Activated CD4-positive, alpha-beta memory T cell treated with anti-CD3 and anti-CD28 coated beads, Interleukin-2, amount 10 ng/mL, durations not matched to agents 7 days and 5 days (primary cell): ENCODE measurements around the gene VBP1. TPM values are rescaled to one million over a fixed set of nuclear protein-coding genes. Genes with fewer than 3 reads are reported as not detected.
A peak's percentile ranks its signal among the peaks of the same experiment; 100 is the strongest.
"Not testable (repeated sequence)": the region's sequence is repeated elsewhere in the genome, so short reads cannot be mapped to it uniquely, and the experiment has no call there.

Experiments
- CTCF ChIA-PET: fragments of 350-600 bp; sonication (Branson Sonifier 250); formaldehyde crosslinking; loops from one replicate; lab custom pipeline; 2021; ENCODE audit warnings: antibody characterized with exemption, inconsistent platforms; lab: Charles Lee
- POLR2A ChIA-PET: fragments of 350-600 bp; sonication (Branson Sonifier 250); formaldehyde crosslinking; loops from one replicate; lab custom pipeline; 2021; ENCODE audit warnings: antibody characterized with exemption; lab: Charles Lee
- DNase-seq: peaks from one replicate; pipeline ENCODE4 v3.0.0-alpha.2; 2020
- H3K27ac Mint-ChIP-seq: one replicate; pipeline ENCODE4 v1.8.0; 2021; ENCODE audit warnings: mild to moderate bottlenecking, mixed read lengths
- H3K27me3 Mint-ChIP-seq: one replicate; pipeline ENCODE4 v1.8.0; 2021; ENCODE audit warnings: mixed read lengths
- H3K36me3 Mint-ChIP-seq: one replicate; pipeline ENCODE4 v1.8.0; 2021; ENCODE audit warnings: low read depth, mixed read lengths
- H3K4me1 Mint-ChIP-seq: one replicate; pipeline ENCODE4 v1.8.0; 2021; ENCODE audit warnings: mixed read lengths
- H3K4me3 Mint-ChIP-seq: one replicate; pipeline ENCODE4 v1.8.0; 2021; ENCODE audit warnings: mild to moderate bottlenecking, mixed read lengths
- H3K9me3 Mint-ChIP-seq: one replicate; pipeline ENCODE4 v1.8.0; 2021; ENCODE audit warnings: mixed read lengths
- total RNA-seq, 2 experiments: library from RNA; stranded (reverse); gene quantifications; one replicate each; pipeline ENCODE4 v1.2.3, GENCODE V29; 2021

The VBP1 gene
- total RNA-seq, 2 experiments from 2014 or later, result 51.6 to 61.9 TPM

GRCh38 chrX:155231163-155231562, 14.9 kb downstream of the VBP1 start:
- POLR2A ChIA-PET, result no interaction called here
- no peak for DNase-seq
- Mint-ChIP-seq H3K27ac (peak overlapping the region; percentile 37), H3K27me3 (no peaks in the 10 kb centered on the region), H3K4me3 (no peak overlapping the region), H3K36me3 (peaks cover 50% of the 10 kb centered on the region), H3K4me1 (peaks cover 12% of the 10 kb centered on the region), H3K9me3 (no peaks in the 10 kb centered on the region)
- CTCF ChIA-PET, result no interaction called here

GRCh38 chrX:155235891-155236290, 19.6 kb downstream of the VBP1 start:
- CTCF ChIA-PET, result no interaction called here
- no peak overlapping the region for H3K27ac Mint-ChIP-seq
- POLR2A ChIA-PET, result interaction anchor here (1.3 kb wide), 1 partner anchor 19 kb away, joined by 5 read pairs; no protein-coding TSS in a partner anchor
- H3K36me3 Mint-ChIP-seq, result peaks cover 41% of the 10 kb centered on the region
- no peak for DNase-seq
- peaks cover 11% of the 10 kb centered on the region for H3K4me1 Mint-ChIP-seq
- H3K27me3 Mint-ChIP-seq, result no peaks in the 10 kb centered on the region
- H3K4me3 Mint-ChIP-seq, result no peak overlapping the region
- H3K9me3 Mint-ChIP-seq, result no peaks in the 10 kb centered on the region

DNA sequence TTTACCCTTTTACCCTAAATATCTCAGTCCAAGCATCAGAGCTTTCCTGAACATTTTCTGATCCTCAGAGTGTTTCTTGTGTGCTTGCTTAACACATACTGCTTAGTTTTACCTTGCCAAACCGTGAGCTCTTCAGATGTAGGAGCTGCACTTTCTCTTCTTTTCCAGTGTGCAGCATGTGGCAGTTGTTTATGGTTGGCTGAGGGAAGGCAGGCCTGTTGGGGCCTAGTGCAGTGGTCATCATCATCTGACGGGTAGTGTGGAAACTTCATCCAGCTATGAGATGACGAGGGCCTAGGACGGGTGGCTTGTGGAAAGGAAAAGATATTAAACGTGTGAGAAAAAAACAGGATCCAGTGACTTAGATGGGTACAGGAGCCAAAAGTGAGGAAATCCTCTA, 21.5 kb downstream of the VBP1 start:
- Mint-ChIP-seq H3K27me3 (no peaks in the 10 kb centered on the region), H3K36me3 (peaks cover 32% of the 10 kb centered on the region), H3K4me3 (no peak overlapping the region), H3K27ac (no peak overlapping the region), H3K4me1 (peaks cover 5% of the 10 kb centered on the region), H3K9me3 (no peaks in the 10 kb centered on the region)
- POLR2A ChIA-PET, result no interaction called here
- CTCF ChIA-PET, result no interaction called here
- no peak for DNase-seq

- no peak overlapping the region for H3K27ac Mint-ChIP-seq
- CTCF ChIA-PET, result no interaction called here
- H3K27me3 Mint-ChIP-seq, result no peaks in the 10 kb centered on the region
- H3K36me3 Mint-ChIP-seq, result peaks cover 14% of the 10 kb centered on the region
- H3K4me3 Mint-ChIP-seq, result no peak overlapping the region
- no peaks in the 10 kb centered on the region for H3K9me3 Mint-ChIP-seq
- POLR2A ChIA-PET, result no interaction called here
- H3K4me1 Mint-ChIP-seq, result no peaks in the 10 kb centered on the region
- no peak for DNase-seq
Observed at GRCh38 chrX:155242300-155242699, 26.0 kb downstream of the VBP1 start.

DNA sequence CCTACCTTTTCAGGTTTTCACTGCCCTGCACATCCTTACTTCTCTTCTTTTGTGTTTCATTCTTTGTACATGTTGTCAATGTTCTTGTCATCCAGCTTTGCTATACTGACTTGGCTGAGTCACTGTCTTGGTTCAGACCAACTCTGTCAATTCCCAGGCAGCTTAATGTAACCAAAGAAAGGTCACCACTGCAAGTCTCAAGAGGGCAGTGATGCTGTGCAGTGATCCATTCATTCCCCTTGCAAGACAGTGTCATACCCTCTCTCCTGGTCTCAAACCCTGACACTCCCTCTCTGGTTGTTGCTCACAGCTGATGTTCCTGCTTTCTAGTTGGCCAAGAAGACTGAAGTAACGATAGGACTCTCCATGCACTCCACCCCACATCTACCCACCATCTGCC, 30.5 kb downstream of the VBP1 start:
- ChIA-PET POLR2A (no interaction called here), CTCF (no interaction called here)
- no peaks in the 10 kb centered on the region for H3K9me3 Mint-ChIP-seq
- H3K36me3 Mint-ChIP-seq, result peaks cover 4% of the 10 kb centered on the region
- no peaks in the 10 kb centered on the region for H3K27me3 Mint-ChIP-seq
- no peak overlapping the region for H3K27ac Mint-ChIP-seq
- DNase-seq, result no peak
- H3K4me3 Mint-ChIP-seq, result no peak overlapping the region
- no peaks in the 10 kb centered on the region for H3K4me1 Mint-ChIP-seq

GRCh38 chrX:155247497-155247896, 31.2 kb downstream of the VBP1 start:
- CTCF ChIA-PET, result no interaction called here
- H3K4me3 Mint-ChIP-seq, result no peak overlapping the region
- no peaks in the 10 kb centered on the region for H3K27me3 Mint-ChIP-seq
- no peaks in the 10 kb centered on the region for H3K9me3 Mint-ChIP-seq
- no peak overlapping the region for H3K27ac Mint-ChIP-seq
- POLR2A ChIA-PET, result no interaction called here
- H3K36me3 Mint-ChIP-seq, result peaks cover 4% of the 10 kb centered on the region
- H3K4me1 Mint-ChIP-seq, result no peaks in the 10 kb centered on the region
- DNase-seq, result no peak

- POLR2A ChIA-PET, result no interaction called here
- Mint-ChIP-seq H3K4me1 (no peaks in the 10 kb centered on the region), H3K36me3 (no peaks in the 10 kb centered on the region), H3K4me3 (no peak overlapping the region), H3K27ac (no peak overlapping the region), H3K9me3 (no peaks in the 10 kb centered on the region), H3K27me3 (no peaks in the 10 kb centered on the region)
- CTCF ChIA-PET, result no interaction called here
- DNase-seq, result no peak
Observed at GRCh38 chrX:155251391-155251790, 35.1 kb downstream of the VBP1 start.

DNA sequence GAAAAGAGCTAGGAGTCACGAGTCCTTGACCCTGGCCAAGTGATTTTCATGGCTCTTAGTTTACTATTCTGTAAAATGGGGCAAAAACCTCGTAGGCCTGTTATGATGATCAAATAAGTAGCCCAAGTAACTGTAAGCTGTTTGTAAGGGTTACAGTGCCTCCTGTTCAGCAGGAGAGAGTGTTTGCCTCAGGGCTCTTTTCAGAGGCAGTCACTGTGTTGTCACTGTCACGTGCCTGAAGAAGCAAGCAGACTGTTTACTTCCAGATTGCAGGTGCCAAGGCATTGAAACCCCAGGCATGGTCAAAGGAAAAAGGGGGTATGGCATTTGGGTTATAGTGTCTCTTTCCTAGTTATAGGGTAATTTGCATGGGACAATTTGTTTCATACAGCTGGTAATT, 43.5 kb downstream of the VBP1 start:
- Mint-ChIP-seq H3K27ac (no peak overlapping the region), H3K36me3 (peaks cover 7% of the 10 kb centered on the region), H3K4me1 (peaks cover 24% of the 10 kb centered on the region), H3K4me3 (no peak overlapping the region), H3K9me3 (no peaks in the 10 kb centered on the region), H3K27me3 (no peaks in the 10 kb centered on the region)
- DNase-seq, result no peak
- ChIA-PET CTCF (no interaction called here), POLR2A (no interaction called here)

DNA sequence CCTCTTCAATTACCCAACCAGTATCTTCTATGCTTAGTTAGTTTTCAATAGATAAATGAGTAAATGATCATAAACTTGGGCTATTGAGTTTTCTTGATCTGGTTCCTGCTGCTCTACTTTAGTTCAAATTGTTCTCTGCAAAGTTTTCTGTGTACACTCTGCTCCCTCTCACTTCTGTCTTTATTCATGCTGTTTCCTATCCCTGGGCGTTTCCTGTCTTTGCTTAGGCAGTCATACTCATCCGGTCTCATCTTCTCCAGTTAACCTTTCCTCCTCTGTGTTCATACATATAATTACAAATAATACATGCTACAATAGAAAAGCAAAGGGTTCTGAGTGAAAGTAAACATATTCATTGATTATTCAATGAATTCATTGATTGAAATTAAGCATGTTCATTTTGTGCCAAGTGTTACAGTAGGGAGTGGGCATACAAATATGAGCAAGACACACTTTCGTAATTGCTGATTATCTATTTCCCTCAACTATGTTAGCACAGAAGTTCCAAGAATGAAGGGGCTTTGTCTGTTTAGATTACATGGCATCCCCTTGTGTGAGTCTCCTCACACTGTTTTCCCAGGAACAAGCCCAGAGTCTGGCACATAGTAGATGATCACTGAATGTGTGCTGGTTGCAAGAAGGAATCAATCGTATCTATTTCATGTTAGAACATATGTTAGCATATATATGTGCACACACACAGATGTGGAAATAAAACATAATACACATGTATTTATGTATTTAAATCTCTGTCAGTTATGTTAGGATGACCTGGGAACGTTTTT, 46.9 kb downstream of the VBP1 start:
- H3K9me3 Mint-ChIP-seq, result no peaks in the 10 kb centered on the region
- DNase-seq, result no peak
- ChIA-PET POLR2A (no interaction called here), CTCF (no interaction called here)
- H3K27me3 Mint-ChIP-seq, result no peaks in the 10 kb centered on the region
- peaks cover 7% of the 10 kb centered on the region for H3K36me3 Mint-ChIP-seq
- peak overlapping the region; percentile 71 for H3K4me3 Mint-ChIP-seq
- peak overlapping the region; percentile 64 for H3K27ac Mint-ChIP-seq
- H3K4me1 Mint-ChIP-seq, result peaks cover 25% of the 10 kb centered on the region

DNA sequence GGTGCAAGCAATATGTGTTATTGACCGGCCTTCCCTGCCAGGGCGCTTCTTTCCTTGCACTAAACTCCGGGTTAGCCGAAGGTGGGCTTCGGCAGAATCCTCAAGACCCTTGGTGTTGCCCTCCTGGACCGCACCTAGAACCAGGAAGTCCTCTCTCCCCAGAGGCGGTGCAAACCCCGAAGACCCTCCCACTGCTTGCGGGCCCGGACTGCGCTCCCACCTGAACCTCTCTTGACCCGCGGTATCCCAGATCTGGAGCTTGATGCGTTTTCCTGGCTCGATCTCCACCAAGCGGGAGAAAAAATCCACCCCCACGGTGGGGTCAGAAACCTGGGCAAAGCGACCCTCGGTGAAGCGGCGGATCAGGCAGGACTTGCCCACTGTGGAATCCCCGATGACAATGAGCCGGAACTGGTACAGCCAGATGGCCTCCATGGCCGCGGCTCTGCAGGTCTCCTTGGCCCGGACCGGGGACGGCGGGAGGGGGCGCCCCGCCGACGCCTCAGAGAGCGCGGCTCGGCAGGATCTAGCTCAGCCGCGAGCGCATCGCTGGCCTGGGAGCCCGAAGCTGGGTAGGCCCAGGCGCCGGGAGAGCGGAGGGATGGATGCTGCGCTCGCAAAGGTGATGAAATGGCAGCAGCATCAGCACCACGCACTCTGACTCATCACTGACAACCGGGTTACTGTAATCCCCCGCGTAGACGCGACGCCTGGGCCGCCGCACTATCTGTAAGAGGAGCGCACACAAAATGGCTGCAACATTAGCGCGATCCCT, 47.8 kb downstream of the VBP1 start, which contains the start of gene RAB39B:
TSS of gene RAB39B (minus strand) at position 638 of the 775 bp plus-strand sequence. CDS start at position 435, 203 bp downstream.
- ChIA-PET POLR2A (interaction anchor here (0.7 kb wide), 1 partner anchor 48 kb away, joined by 8 read pairs; the partner anchor contains the start of gene VBP1), CTCF (interaction anchor here (1.4 kb wide), 1 partner anchor 47 kb away, joined by 6 read pairs; no protein-coding TSS in a partner anchor)
- peaks cover 7% of the 10 kb centered on the region for H3K36me3 Mint-ChIP-seq

GRCh38 chrX:155266439-155266838, 50.2 kb downstream of the VBP1 start:
- CTCF ChIA-PET, result interaction anchor here (0.5 kb wide), 1 partner anchor 180 kb away, joined by 4 read pairs; no protein-coding TSS in a partner anchor
- no peak overlapping the region for H3K4me3 Mint-ChIP-seq
- no peak overlapping the region for H3K27ac Mint-ChIP-seq
- POLR2A ChIA-PET, result no interaction called here
- H3K9me3 Mint-ChIP-seq, result peaks cover 2% of the 10 kb centered on the region
- peaks cover 3% of the 10 kb centered on the region for H3K36me3 Mint-ChIP-seq
- DNase-seq, result no peak
- peaks cover 19% of the 10 kb centered on the region for H3K4me1 Mint-ChIP-seq
- H3K27me3 Mint-ChIP-seq, result no peaks in the 10 kb centered on the region

More for the DNA sequence above, 47.8 kb downstream of the VBP1 start, which contains the start of gene RAB39B:
- no peaks in the 10 kb centered on the region for H3K27me3 Mint-ChIP-seq
- no peaks in the 10 kb centered on the region for H3K9me3 Mint-ChIP-seq
- peak within 1 kb of the TSS; percentile 64 for H3K27ac Mint-ChIP-seq
- peaks cover 25% of the 10 kb centered on the region for H3K4me1 Mint-ChIP-seq
- DNase-seq, result peak; percentile 77
- H3K4me3 Mint-ChIP-seq, result peak within 1 kb of the TSS; percentile 71

DNA sequence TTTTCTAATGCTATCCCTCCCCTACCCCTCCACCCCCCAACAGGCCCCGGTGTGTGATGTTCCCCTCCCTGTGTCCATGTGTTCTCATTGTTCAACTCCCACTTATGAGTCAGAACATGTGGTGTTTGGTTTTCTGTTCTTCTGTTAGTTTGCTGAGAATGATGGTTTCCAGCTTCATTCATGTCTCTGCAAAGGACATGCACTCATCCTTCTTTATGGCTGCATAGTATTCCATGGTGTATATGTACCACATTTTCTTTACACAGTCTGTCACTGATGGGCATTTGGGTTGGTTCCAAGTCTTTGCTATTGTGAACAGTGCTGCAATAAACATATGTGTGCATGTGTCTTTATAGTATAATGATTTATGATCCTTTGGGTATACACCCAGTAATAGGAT, 51.7 kb downstream of the VBP1 start:
- DNase-seq, result not testable (repeated sequence)

DNA sequence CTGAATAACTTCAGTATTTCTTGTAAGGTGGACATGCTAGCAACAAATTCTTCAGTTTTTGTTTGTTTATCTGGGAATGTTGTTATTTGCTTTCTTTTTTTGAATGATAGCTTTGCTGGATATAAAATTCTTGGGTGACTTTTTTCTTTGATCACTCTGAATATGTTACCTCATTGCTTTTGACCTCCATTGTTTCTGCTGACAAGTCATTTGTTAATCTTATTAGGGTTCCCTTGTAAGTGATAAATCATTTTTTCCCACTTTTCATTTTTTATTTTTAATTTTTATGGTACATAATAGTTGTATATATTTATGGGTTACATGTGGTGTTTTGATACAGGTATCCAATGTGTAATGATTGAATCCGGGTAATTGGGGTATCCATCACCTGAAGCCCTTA, 54.7 kb downstream of the VBP1 start:
- Mint-ChIP-seq H3K36me3 (no peaks in the 10 kb centered on the region), H3K4me1 (no peaks in the 10 kb centered on the region), H3K9me3 (peaks cover 3% of the 10 kb centered on the region), H3K27me3 (no peaks in the 10 kb centered on the region), H3K4me3 (no peak overlapping the region), H3K27ac (no peak overlapping the region)
- POLR2A ChIA-PET, result no interaction called here
- no peak for DNase-seq
- CTCF ChIA-PET, result no interaction called here

More for the DNA sequence above, 51.7 kb downstream of the VBP1 start:
- H3K9me3 Mint-ChIP-seq, H3K4me3 Mint-ChIP-seq, H3K4me1 Mint-ChIP-seq, POLR2A ChIA-PET, H3K36me3 Mint-ChIP-seq, H3K27me3 Mint-ChIP-seq, H3K27ac Mint-ChIP-seq: not testable (repeated sequence)
- CTCF ChIA-PET, result interaction anchor here (2.7 kb wide), 1 partner anchor 51 kb away, joined by 8 read pairs; the partner anchor contains the start of gene VBP1
